DMS153 treated with DMSO at 0.1 percent for 48 hours (cell line): ENCODE measurements around the gene NCAM2.

ENCODE experiments used
- DNase-seq: peaks from one replicate; lab custom pipeline; 2025; ENCODE audit not compliant: unreplicated experiment; lab: John Stamatoyannopoulos, UW

NCAM2 gene

DNA sequence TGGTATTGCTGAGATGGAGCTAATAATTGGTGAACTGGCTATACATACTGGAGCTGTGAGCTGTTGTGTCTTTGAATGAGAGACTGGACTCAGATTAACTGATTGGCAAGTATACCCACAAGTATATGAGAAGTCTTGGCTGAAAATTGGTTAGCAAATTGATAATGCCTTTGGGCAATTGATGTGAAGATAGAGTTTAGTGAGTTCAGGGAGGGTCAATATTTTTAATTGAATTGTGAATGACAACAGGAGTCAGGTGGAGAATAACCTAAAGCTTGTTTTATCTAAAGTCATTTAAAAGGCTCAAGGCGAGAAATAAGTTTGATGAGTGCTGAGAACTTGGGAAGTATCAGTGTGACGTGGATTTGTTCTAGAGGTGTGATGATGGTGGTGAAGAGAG is 27.5 kb downstream of the NCAM2 start:
- no peak for DNase-seq

- no peak for DNase-seq
Observed at GRCh38 chr21:21028275-21028820, 30.1 kb downstream of the NCAM2 start.

GRCh38 chr21:21029164-21029563 is 31.0 kb downstream of the NCAM2 start:
- DNase-seq = no peak

DNA sequence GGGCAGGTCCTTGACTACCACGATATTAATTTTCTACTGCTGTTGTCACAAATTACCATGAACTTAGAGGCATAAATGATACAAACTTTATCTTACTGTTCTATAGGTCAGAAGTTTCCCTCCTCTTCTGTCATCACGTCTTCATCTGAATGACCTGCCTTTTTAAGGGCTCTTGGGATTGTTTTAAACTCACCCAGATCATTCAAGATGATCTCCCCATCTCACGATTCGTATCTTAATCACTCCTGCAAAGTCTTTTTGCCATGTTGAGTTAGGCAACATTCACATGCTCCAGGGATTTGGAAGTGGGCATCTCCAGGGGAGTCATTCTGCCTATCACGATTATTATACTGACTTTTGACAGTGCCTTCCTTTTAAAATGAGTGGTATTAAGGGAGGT is 32.1 kb downstream of the NCAM2 start:
- DNase-seq = no peak

DNA sequence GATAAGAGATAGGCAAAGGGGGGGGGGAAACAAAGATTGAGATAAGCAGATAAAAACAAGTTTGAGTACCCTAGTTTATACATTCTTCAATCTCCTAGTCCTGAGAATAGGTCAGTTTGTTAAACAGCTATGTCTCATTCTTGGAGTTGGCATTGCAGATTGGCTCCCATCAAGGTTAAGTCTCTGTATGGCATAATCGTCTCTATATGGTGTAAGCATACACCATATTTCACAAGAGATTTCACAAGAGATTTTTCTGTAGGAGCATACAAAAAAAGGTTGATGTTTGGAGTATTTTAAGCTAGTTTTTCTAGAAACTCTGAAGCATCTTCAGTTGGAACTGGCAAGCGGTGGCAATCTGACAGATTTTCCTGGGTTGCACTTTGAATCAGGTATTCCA is 35.8 kb downstream of the NCAM2 start:
- DNase-seq = no peak

GRCh38 chr21:21039624-21040170 is 41.5 kb downstream of the NCAM2 start:
- DNase-seq = no peak

DNA sequence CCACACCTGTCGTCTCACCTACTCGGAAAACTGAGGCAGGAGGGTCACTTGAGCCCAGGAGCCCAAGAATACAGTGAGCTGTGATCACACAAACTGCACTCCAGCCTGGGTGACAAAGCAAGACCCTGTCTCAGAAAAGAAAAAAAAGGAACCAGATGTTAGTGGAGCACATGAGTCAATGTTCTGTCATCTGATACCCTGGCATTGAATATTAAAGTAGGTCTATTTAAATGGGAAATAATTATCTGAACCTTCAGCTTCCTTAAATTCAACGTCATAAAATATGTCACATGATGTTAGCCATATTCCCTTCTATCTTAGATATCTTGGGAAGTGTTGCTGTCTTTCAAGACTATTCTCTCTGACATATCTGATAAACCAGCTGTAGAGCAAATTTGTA is 47.3 kb downstream of the NCAM2 start:
- DNase-seq = no peak

DNA sequence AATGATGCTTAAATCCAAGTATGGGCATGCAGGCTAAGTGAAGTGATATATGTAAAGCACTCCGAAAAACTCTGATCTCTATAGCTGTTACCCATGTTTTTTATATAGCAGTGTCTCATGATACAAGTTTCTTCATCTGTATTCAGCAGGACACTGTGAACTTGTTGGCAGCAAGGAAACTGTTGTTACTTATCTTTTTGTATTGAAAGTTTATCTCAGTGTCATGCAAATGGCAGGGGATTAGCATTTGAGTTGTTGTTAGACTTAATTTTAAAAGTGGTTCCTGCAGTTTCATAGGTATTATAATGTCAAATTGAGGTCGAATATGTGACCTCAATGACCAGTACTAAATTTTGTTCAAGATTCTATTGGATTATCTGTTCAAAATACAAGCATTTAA is 47.9 kb downstream of the NCAM2 start:
- no peak for DNase-seq

DNA sequence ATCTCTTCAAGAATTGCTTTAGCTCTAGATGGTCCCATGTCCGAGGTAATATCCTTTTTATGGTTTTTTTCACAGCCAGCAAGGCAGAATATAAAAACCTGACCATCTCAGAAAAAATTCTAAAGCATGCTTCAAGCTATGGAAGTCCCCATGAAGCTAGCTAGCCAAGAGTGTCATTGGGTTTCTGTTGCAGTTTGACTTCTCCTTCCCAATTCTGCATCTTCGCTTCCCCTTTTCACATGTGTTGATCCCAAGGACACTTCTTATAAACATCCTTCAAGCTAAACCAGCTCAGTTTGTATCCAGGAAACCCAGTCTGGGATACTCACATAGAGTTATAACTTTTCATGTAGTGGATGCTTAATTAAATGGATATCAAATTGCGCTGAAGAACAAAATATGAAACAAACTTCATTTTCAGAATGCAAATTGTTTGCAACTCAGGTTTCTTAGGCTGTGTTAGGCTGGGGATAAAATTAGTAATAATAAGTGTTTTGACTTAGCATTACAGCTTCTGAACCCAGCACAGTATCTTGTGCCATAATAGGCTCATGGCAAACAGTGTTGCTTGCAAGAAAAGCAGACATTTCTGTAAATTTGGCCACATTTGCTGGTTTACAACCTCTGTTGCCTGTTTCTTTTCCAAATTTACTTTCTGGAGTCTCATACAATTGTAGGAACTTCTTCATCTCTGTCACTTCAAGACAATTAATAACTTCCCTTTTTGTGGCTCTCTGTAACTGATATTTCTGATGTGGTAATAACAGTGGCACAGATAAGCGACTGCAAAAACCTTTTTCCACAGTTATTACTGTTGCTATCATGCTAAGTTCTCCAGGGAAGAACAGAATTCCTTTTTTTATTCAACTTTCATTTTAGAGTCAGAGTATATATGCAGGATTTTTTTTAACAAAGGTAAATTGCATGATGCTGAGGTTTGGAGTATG is 53.2 kb downstream of the NCAM2 start:
- no peak for DNase-seq

DNA sequence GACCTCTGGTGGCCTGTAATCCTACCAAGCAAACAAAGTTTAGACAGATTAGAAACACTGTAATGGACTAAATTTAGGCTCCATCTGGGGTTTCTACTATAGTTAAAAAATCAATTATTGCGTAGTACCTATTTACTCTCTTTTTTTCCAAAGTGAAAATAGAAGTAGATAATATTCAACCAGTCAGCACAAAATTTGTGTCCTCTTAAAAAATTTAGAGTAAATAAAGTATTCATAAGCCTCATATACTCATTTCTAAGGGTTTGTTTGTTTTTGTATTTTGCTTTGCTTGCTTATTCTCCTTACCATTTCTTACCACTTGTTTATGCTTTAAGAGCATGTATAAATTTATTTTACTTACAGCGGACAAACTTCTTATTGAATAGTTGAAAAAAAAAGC is 54.5 kb downstream of the NCAM2 start:
- no peak for DNase-seq

GRCh38 chr21:21057349-21058062 is 59.3 kb downstream of the NCAM2 start:
- no peak for DNase-seq

DNA sequence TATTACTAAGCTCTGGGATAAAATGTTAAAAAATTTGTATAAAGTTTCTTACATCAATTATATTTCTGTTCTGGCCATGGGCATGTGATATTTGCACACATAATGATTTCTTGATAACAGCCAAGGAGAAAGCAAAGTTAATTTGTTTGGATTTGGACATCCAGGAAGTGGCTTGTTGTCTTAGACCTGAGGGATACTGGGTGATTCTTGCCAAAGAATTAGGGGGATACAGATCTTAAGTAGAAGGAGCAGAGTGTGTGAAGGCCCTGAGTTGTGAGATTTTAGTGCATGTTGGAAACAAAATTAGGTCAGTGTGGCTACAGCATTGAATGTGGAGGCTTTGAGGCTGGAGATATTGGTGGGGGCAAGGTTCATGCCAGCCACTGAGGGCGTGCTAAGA is 65.6 kb downstream of the NCAM2 start:
- DNase-seq = no peak

- no peak for DNase-seq
Observed at GRCh38 chr21:21064353-21064752, 66.1 kb downstream of the NCAM2 start.

- no peak for DNase-seq
Observed at GRCh38 chr21:21067375-21067774, 69.2 kb downstream of the NCAM2 start.

DNA sequence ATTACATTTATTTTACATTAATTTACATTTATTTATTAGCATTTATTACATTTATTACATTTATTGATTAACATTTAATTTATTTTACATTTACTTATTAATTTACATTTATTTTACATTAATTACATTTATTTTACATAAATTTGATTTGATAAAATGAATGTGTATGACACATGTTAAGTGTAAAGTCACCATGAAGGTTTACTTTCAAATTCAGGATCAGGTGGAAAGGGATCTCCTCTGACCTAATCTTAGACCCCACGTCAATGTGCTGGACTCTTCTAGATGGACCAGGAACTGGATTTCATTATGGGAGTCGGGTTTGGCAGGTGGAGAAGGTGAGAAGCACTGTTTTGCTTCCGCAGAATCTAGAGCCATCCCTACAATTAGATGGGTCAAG is 76.1 kb downstream of the NCAM2 start:
- DNase-seq = no peak

DNA sequence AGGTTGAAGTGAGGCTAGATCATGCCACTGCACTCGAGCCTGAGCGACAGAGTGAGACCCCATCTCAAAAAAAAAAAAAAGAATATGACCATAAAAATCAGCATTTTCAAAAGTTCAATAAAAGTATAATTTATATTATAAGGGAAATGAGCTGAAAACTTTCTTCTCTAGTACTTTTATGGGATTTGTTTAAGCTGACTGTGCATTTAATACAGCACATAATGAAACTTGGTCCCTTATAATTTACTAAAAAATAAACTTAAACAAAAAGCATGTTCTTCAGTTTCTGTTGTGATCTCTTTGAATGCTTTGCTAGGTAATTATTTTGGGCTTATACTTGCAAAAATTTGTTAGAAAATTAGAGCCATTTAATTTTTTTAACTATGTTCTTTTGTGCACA is 77.8 kb downstream of the NCAM2 start:
- DNase-seq = no peak

DNA sequence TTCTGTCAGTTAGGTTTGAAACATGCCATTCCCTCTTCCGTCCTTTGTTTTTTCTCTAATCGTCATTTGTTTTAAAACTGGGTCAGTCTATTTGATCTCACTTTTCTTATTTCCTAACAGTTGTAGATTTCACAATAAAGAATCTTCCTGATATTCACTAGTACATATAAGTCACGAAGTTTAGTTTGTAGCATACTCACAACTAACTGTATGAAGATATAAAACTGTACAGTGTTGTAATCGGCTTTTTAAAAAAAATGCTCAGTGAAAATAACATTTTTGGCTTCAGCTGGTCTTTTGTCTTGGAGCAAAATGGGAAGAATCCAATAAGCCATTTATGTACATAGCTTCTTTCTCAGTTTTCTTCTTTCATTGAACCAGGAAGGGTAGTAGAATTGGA is 78.3 kb downstream of the NCAM2 start:
- no peak for DNase-seq

GRCh38 chr21:21079646-21080045 is 81.4 kb downstream of the NCAM2 start:
- no peak for DNase-seq

GRCh38 chr21:21084179-21084578 is 86.0 kb downstream of the NCAM2 start:
- DNase-seq = no peak

GRCh38 chr21:21085206-21085605 is 87.0 kb downstream of the NCAM2 start:
- no peak for DNase-seq

GRCh38 chr21:21096956-21097355 is 98.7 kb downstream of the NCAM2 start:
- no peak for DNase-seq

- no peak for DNase-seq
Observed at GRCh38 chr21:21097466-21097865, 99.3 kb downstream of the NCAM2 start.
